ENCODE data around the gene TMEM51. TPM values are rescaled to one million over a fixed set of nuclear protein-coding genes. Genes with fewer than 3 reads are reported as not detected.

Gene TMEM51
- total RNA-seq, 1 donor from 2014 or later: 31.4 TPM

DNA sequence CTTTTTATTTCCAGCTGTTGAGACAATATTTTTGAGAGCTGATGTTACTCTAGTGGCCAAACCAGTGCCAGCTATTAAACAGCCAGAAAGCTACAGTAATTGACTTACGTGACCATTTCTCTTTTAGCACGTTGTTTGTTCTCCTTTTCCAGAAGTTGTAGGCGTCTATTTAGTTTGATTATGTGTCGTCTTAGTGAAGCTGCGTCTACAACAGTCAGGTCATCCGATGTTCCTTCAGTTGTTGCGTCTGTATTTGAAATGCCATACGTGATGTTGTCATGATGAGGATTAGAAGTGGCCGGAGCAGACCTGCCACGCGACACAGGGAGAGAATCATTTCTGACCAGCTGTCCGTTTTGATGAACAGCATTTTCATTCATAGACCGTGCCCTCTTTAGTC, 38.2 kb downstream of the TMEM51 start:
- Histone ChIP-seq H3K9me3 (no peaks in the 10 kb centered on the region), H3K27me3 (no peaks in the 10 kb centered on the region), H3K4me3 (no peak overlapping the region), H3K36me3 (no peaks in the 10 kb centered on the region), H3K27ac (no peak overlapping the region), H3K4me1 (peaks cover 17% of the 10 kb centered on the region)
- DNase-seq (ENCODE audit: extremely low spot score in 2 of 2): no peak
- intact Hi-C loops (cut with DNase I): no loop called here
- TF ChIP-seq POLR2AphosphoS5 (IDR thresholded peaks at IDR 0.05; ENCODE audit: insufficient read depth in 1 of 2, low read depth in 1 of 2) (no peak), POLR2A (IDR thresholded peaks at IDR 0.05) (no peak)
- TF ChIP-seq, protein P1, sequence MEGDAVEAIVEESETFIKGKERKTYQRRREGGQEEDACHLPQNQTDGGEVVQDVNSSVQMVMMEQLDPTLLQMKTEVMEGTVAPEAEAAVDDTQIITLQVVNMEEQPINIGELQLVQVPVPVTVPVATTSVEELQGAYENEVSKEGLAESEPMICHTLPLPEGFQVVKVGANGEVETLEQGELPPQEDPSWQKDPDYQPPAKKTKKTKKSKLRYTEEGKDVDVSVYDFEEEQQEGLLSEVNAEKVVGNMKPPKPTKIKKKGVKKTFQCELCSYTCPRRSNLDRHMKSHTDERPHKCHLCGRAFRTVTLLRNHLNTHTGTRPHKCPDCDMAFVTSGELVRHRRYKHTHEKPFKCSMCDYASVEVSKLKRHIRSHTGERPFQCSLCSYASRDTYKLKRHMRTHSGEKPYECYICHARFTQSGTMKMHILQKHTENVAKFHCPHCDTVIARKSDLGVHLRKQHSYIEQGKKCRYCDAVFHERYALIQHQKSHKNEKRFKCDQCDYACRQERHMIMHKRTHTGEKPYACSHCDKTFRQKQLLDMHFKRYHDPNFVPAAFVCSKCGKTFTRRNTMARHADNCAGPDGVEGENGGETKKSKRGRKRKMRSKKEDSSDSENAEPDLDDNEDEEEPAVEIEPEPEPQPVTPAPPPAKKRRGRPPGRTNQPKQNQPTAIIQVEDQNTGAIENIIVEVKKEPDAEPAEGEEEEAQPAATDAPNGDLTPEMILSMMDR (IDR thresholded peaks at IDR 0.05): no peak

DNA sequence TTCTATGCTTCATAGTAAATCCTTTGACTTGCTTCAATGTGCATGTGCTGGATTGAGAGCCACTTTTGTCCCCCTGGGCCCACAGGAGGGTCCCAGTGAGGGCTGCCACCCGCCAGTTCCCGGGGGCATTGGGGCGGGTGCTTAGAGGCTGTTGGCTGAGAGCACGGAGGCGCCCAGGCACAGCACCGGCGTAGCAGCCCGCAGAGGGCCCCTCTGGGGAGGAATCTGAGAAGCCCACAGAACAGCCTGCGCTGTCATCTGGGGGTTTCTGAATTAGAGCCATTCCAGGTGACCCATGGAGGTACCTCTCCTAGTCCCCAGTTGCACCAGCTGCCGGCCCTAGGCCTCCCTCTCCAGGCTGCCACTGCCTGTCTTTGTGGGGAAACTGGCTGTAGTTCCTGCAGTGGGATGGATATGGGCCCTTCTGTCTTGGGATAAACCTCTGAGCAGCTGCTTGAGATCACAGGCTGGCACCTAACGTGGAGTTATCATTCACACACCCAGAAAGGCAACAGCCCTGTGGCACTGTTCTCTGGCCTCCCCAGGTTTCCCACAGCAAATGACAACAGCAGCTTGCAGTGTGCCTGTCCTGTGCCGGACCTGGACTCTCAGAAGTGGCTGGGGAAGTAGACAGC, 39.5 kb downstream of the TMEM51 start:
- no peak overlapping the region for H3K27ac ChIP-seq
- H3K4me3 ChIP-seq: no peak overlapping the region
- H3K9me3 ChIP-seq: no peaks in the 10 kb centered on the region
- intact Hi-C loops (cut with DNase I): no loop called here
- H3K27me3 ChIP-seq: no peaks in the 10 kb centered on the region
- TF ChIP-seq POLR2A (IDR thresholded peaks at IDR 0.05): no peak
- TF ChIP-seq POLR2AphosphoS5 (IDR thresholded peaks at IDR 0.05; ENCODE audit: insufficient read depth in 1 of 2, low read depth in 1 of 2): no peak
- peaks cover 5% of the 10 kb centered on the region for H3K4me1 ChIP-seq
- H3K36me3 ChIP-seq: no peaks in the 10 kb centered on the region
- DNase-seq (ENCODE audit: extremely low spot score in 2 of 2): no peak

DNA sequence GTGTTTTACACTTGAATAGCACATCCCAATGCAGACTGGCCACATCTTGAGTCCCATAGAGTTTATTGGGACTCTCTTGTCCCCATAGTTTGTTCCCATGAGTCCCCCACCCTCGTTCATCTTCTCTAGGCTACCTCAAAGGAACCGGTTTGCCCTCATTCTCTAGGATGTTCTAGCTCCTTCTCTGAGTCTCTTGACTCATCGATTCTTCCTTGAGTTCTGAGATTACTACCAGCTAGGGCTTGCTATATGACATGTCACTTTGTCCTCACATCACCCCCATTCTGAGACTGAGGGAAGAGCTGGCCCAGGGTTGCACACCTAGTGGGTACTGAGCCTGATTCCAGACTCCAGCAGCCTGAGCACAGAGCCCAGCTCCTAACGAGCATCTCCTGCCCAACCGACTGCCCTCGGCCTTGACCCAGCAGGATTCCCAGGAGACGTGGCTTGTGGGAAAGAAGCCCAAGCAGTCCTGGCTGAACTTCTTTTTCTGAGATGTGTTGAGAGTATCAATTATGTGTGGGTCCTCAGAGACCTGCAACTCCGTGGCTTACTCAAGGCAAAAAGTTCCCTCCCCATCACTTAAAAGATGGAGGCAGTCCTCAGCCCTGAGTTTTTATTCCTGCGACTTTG, 42.0 kb downstream of the TMEM51 start:
- TF ChIP-seq, protein P1 (IDR thresholded peaks at IDR 0.05): no peak
- peak in 1 of 2 donors; percentile 64 for TF ChIP-seq POLR2AphosphoS5 (IDR thresholded peaks at IDR 0.05; ENCODE audit: insufficient read depth in 1 of 2, low read depth in 1 of 2)
- Histone ChIP-seq H3K9me3 (no peaks in the 10 kb centered on the region), H3K27me3 (no peaks in the 10 kb centered on the region), H3K4me3 (no peak overlapping the region), H3K36me3 (no peaks in the 10 kb centered on the region), H3K4me1 (peaks cover 9% of the 10 kb centered on the region), H3K27ac (no peak overlapping the region)
- no peak for DNase-seq (ENCODE audit: extremely low spot score in 2 of 2)
- intact Hi-C loops (cut with DNase I): no loop called here

DNA sequence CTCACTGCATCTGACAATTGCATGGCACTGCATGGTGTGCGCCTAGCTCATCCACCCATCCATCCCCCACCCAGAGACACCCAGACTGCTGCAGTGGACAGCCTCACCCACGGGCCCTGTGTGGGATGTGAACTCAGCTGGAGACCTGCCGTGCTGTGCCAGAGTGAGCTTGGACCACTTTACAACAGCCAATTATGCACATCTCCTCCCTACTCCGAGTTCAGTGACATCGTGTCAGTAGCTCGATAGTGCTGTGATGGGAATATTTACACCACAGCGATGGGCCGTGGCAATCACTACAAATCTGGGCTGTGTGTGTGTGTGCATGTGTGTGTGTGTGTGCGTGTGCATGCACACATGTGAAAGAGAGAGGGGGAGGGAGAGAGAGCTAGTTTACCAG, 42.5 kb downstream of the TMEM51 start:
- no peak overlapping the region for H3K4me3 ChIP-seq
- H3K27me3 ChIP-seq: no peaks in the 10 kb centered on the region
- no peak for TF ChIP-seq POLR2A (IDR thresholded peaks at IDR 0.05)
- TF ChIP-seq, protein P1 (IDR thresholded peaks at IDR 0.05): no peak
- TF ChIP-seq POLR2AphosphoS5 (IDR thresholded peaks at IDR 0.05; ENCODE audit: insufficient read depth in 1 of 2, low read depth in 1 of 2): no peak
- intact Hi-C loops (cut with DNase I): no loop called here
- H3K27ac ChIP-seq: no peak overlapping the region
- DNase-seq (ENCODE audit: extremely low spot score in 2 of 2): no peak
- H3K4me1 ChIP-seq: peaks cover 14% of the 10 kb centered on the region
- no peaks in the 10 kb centered on the region for H3K36me3 ChIP-seq
- no peaks in the 10 kb centered on the region for H3K9me3 ChIP-seq

DNA sequence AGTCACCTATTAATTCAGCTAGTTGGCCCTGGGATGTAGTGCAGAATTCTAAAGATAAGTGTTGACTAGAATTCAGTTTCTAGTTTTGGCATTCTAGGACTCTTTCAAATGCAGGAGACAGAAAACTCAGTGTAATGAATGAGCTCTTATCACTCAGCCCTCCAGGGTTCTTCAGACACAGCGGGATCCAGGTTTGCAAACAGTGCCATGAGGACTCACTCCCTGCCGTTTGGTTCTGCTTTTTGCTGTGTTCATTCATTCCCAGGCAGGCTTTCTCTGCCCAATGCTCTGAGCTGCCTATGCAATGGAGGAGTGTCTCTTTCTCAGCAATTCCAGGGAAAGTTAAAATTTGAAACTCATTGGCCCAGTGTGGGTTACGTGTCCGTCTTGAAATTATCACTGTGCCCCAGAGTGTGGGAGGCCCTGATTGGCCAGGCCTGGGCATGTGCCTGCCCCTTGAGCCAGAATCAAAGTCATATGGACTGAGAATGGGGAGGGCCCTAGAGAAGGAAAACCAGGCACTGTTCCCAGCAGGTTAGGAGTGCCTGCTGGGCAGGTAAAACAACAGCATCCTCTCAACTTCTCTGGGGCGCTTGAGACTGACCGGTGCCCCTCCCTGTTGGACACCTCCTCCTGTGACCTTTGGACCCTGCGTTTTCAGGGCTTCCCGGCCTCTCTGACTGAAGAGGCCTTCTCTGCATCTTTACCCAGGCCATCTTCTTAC, 43.4 kb downstream of the TMEM51 start:
- no peaks in the 10 kb centered on the region for H3K9me3 ChIP-seq
- H3K4me3 ChIP-seq: no peak overlapping the region
- no peak overlapping the region for H3K27ac ChIP-seq
- intact Hi-C loops (cut with DNase I): no loop called here
- no peaks in the 10 kb centered on the region for H3K36me3 ChIP-seq
- DNase-seq (ENCODE audit: extremely low spot score in 2 of 2): no peak
- peaks cover 22% of the 10 kb centered on the region for H3K4me1 ChIP-seq
- H3K27me3 ChIP-seq: no peaks in the 10 kb centered on the region
- TF ChIP-seq, protein P1 (IDR thresholded peaks at IDR 0.05): no peak
- TF ChIP-seq POLR2A (IDR thresholded peaks at IDR 0.05) (no peak), POLR2AphosphoS5 (IDR thresholded peaks at IDR 0.05; ENCODE audit: insufficient read depth in 1 of 2, low read depth in 1 of 2) (peak in 1 of 2 donors; percentile 15)
